ENCODE results near the gene SPRR5.

Gene SPRR5

DNA sequence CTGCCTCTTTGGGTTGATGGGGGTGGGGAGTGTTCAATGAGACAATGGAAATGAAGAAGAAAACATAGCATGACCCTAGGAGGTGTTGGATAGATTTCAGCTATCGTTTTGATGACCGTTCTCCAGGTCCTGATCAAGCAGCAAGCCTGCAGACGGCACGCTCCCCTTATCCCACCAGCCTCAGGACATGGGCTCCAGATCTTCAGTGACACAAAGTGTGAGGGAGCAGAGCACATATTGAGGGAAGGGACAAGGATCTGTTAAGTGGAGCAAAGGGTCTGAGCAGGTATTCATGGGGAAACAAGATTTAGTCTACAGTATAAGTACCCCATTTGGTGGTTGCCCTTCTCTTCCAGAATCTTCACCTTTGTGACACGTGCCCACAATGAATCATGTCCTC lies 4.7 kb downstream of the SPRR5 start:
- DNase-seq = no peak

- DNase-seq = no peak
Measured at GRCh38 chr1:152953761-152954160, 6.8 kb downstream of the SPRR5 start.

- DNase-seq = no peak
Measured at GRCh38 chr1:152954436-152954835, 7.4 kb downstream of the SPRR5 start.

- DNase-seq = no peak
Measured at GRCh38 chr1:152957561-152957960, 10.6 kb downstream of the SPRR5 start.

- DNase-seq = no peak
Measured at GRCh38 chr1:152959273-152959672, 12.3 kb downstream of the SPRR5 start.

DNA sequence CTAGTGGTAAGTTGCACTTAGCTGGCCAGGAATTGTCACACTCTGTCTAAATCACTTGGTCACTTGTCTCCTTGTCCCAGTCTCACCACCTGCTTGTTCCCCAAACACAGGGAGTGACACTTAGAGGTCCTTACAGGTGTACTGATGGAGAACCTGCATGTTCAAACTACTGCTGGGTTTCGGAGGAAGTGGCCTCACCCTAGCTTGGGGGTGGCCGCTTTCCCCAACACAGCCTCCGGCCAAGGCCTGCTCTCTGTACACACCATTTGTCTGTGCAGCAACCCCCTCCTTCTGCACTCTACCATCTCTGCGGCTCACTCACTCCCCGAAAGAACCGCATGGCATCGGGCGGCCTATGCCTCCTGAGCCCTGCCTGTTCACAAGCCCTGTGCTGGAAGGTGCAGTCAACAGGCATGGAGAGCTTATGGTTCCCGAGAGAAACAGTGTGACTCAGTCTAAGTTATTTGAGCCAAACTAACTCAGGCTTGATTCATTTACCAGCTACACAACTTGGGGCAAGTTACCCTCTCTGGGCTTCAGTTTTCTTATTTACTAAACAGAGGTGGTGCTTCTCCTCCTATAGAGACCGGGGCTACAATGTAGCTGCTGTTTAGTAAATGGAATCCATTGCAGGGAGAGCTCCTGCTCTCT lies 12.9 kb downstream of the SPRR5 start:
- DNase-seq = no peak

- no peak for DNase-seq
Measured at GRCh38 chr1:152960452-152961044, 13.5 kb downstream of the SPRR5 start.

DNA sequence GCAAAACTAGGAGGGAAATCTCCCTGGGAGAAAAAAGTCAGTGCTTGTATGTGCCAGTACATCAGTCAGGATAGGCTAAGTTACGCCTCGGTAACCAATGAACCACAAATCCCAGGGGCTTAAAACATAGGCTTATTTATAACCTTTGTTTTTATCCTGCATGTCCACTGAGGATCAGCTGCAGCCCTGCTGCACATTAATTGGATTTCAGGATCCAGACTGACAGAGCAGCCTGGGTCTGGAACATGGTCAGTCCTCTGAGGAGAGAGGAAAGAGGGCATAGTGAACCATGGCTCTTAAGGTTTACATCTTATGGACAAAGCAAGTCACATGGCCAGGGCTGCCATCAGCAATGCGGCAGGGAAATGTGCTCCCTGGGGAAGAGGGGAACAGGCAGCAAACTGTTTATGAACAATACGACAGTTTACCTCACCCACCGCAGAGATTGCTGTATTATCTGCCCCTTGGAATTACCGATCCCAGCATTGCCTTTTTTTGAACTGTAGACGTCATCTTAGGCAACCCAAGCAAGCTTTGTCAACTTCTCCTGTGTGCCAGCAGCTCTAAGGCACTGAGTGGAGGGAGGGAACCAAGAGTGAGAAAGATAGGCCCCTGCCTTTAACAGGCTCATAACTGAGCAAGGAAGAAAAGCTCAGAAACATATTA lies 14.4 kb downstream of the SPRR5 start:
- DNase-seq = no peak

DNA sequence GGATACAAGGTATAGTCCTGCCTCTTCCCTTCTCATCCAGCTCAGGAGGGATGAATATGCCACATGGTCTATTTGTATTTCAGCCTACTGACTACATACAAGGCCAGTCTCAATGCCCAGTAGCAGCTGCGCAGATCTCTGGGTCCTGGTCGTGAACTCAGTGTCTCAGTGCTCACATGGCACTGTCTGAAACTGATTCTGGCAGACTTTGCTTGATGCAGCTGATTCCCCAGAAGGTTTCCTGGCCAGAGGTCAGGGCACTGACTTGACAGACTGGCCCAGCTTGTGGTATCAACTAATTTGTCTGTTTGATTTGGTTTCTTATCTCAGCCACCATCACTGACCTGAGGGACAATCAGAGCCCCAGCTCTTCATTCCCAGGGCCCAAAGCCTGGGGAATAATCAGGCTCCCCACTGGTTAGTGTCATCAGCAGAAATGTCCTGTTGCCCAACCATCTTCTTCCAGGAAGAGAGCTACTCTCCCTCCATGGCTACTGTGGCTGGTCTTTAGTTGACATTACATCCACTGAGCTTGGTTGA lies 15.9 kb downstream of the SPRR5 start:
- no peak for DNase-seq

DNA sequence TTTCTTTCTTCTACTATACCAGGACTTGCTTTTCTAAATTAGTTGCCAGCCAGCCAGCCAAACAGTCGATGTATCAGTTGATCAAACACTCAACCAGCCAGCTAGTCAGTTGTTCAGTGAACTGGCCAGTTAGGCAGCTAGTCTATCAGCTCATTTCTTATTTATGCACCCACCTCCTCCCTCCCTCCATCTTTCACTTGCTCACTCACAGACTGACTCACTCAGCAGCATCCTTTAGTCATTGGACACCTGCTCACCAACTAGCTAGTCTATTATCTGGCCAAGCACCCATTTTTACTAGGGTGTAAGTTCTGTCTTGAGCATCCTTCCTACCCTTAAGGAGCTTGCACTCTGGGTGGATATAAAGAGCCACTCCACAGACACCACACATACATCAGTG lies 17.5 kb downstream of the SPRR5 start:
- DNase-seq = no peak

GRCh38 chr1:152965853-152966252 lies 18.8 kb downstream of the SPRR5 start:
- DNase-seq = no peak

DNA sequence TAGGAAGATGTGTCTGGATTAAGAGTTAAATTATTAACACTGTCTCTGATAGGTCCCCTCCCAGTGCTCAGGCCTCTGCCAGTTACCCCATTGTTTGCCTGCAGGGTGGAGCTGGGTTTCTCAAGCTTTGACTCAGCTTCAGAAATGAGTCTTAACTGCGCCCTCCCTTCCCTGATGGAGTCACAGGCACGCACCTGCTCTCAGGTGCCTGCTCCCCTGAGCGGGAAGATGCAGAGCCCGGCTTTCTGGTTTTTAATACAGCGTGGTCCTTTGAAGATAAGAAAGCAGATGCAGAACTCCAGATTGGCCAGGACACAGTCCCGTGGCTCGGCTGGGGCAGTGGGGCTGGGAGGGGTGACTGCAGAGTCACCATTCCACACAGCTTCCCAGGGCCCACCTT lies 20.2 kb downstream of the SPRR5 start:
- no peak for DNase-seq

- no peak for DNase-seq
Measured at GRCh38 chr1:152968248-152968647, 21.2 kb downstream of the SPRR5 start.

- no peak for DNase-seq
Measured at GRCh38 chr1:152969036-152969435, 22.0 kb downstream of the SPRR5 start.

GRCh38 chr1:152970495-152970894 lies 23.5 kb downstream of the SPRR5 start, which contains the start of gene SPRR4:
SPRR4 (plus strand) TSS chr1:152970648; CDS start chr1:152971891, 1,243 bp downstream.
- DNase-seq = no peak

DNA sequence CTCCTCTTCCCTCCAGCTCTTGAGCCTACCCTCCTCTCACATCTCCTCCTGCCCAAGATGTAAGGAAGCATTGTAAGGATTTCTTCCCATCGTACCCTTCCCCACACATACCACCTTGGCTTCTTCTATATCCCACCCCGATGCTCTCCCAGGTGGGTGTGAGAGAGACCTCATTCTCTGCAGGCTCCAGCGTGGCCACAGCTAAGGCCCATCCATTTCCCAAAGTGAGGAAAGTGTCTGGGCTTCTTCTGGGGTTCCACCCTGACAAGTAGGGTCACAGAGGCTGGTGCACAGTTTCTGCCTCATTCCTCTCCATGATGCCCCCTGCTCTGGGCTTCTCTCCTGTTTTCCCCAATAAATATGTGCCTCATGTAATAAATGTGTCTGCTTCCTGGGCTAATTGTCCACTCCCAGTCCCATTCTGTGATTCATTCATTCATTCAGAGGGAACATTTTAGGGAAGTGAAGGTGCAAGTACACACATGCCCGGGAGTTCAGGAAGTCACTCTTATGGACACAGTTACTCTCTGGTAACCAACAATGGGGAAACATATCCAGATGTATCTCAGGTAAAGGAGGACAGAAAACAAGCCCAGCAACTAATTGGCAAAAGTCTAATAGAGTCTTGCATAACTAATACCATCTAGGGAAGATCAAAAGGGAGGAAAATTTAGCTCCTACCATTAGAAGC lies 25.3 kb downstream of the SPRR5 start:
- no peak for DNase-seq

GRCh38 chr1:152976688-152977087 lies 29.7 kb downstream of the SPRR5 start:
- DNase-seq = no peak

GRCh38 chr1:152977614-152978013 lies 30.6 kb downstream of the SPRR5 start:
- no peak for DNase-seq

- DNase-seq = no peak
Measured at GRCh38 chr1:152980676-152981075, 33.7 kb downstream of the SPRR5 start.

DNA sequence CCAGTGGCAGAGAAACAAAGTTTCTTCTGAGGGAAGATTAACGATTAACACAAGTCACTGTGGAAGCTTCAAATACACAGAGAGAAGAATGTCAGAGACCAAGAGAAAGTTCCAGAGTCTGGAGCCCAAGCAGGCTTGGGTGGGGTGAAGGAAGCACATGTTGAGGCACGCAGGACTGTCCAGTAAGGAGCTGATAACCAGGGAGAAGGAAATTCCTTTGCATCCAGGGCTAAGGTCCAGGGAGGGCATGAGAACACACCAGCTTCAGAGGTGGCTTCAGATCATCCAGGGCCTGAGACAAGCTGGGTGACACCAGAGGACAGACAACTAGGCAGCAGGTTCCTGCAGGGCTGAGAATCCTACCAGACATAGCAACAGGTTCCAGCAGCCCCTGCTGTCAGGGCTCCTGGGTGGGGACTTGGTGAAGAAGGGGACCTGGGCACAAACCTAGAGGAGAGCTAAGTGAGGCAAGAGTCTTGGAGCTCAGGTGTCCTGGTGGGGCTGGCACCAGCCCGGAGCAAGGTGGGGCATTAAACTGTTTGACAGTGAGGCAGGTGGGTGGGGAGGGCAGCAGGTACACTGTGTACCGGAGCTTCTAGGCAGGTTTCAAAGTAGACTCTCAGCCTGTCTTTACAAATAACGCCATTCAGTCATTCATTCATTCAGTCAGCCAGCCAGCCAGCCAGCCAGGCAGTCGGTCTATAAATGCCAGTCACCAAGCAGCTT lies 34.3 kb downstream of the SPRR5 start:
- DNase-seq = no peak

DNA sequence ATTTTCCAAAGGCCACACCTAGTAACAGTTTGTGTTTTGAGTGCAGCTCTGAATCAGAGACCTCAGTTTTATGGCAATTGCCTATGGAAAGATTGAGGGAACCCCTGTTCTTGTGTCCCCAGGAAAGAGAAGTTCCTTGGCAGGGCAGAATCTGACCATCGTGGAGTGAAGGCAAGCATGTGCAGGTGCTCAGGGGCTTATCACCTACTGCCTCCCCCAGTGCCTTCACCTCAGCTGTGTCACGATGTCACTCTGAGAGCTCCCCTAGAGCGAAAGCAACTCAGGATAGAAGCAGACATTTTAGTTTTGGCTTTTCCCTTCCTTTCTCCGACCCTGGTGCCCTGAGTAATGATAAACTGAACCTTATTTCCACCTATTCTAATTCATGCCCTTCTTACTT lies 35.1 kb downstream of the SPRR5 start:
- no peak for DNase-seq

DNA sequence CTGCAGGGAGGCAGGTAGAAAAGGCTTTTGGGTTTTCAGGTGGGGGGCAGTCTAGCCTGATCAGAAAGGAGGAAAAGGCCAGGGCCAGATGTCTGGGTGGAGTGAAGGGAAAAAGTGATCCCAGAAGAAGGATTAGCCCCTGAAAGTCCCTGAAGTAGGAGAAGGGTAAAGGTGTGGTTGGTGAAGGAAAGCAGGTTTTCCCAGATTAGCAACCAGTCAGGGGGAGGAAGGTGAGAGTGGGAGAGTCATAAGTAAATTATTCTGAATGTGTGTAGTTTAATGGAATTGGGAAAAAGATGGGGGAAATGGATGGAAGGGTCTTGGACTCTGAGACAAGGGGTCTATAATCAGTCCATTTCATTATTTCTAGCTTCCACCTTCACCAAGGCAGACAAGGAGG lies 36.2 kb downstream of the SPRR5 start:
- no peak for DNase-seq

DNA sequence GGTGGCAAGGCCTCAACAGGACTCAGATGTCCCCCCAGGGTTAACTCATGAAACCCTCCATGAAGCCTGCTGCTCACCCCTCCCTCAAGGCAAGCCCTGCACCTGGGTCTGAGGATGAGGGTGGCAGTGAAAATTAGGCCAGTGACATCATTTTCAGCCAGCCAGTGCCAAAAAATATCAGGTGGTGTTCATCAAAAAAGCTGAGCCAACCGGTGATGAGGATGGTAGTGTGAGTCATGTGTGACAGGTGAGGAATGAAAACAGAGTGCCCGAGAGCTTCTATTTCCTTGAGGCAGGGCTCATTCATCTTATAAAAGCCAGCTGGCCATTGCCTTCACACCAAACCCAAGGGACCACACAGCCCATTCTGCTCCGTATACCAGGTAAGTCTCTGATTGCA lies 36.7 kb downstream of the SPRR5 start, which contains the start of gene SPRR1A:
SPRR1A (plus strand) TSS at position 339 of the 400 bp plus-strand sequence. CDS start 1,150 bp downstream, outside the sequence.
- DNase-seq = no peak
